GM12878 (cell line): ENCODE measurements around the gene ARL2. TPM values are rescaled to one million over a fixed set of nuclear protein-coding genes. Genes with fewer than 3 reads are reported as not detected.

Experiments used
- ATF3 ChIP-seq: IDR thresholded peaks from 2 replicates; pipeline ENCODE4 v1.6.1; 2011; ENCODE audit warnings: low read depth, mild to moderate bottlenecking, low read length, moderate library complexity, borderline replicate concordance; ENCODE audit errors: extremely low read depth
- ATF7 ChIP-seq: fragments of 450-650 bp; IDR thresholded peaks from 2 replicates; pipeline ENCODE4 v1.6.1; 2016; ENCODE audit warnings: low read depth, mild to moderate bottlenecking
- BHLHE40 ChIP-seq, 2 experiments: fragments of 450-650 bp in 1 of 2; IDR thresholded peaks; 2 replicates each; pipeline ENCODE4 v1.6.1; 2011 to 2017; ENCODE audit warnings: low read depth in 2 of 2, borderline replicate concordance in 1 of 2, improper control_type of control experiment in 1 of 2, low read length in 1 of 2, mild to moderate bottlenecking in 1 of 2
- ESRRA ChIP-seq: IDR thresholded peaks from 2 replicates; pipeline ENCODE4 v1.6.1; 2012; ENCODE audit warnings: mild to moderate bottlenecking, low read length, improper control_type of control experiment
- FOS ChIP-seq: IDR thresholded peaks from 3 replicates; pipeline ENCODE4 v1.6.1; 2011; ENCODE audit warnings: borderline replicate concordance; ENCODE audit not compliant: insufficient read length; ENCODE audit errors: extremely low read depth
- FOXM1 ChIP-seq: IDR thresholded peaks from 2 replicates; pipeline ENCODE4 v1.6.1; 2012; ENCODE audit warnings: low read depth, mild to moderate bottlenecking, inconsistent platforms, low read length, moderate library complexity
- GABPA ChIP-seq: IDR thresholded peaks from 2 replicates; pipeline ENCODE4 v1.6.1; 2014; ENCODE audit warnings: antibody characterized with exemption, low read depth, mild to moderate bottlenecking, inconsistent platforms
- GATAD2B ChIP-seq: fragments of 450-650 bp; conservative IDR thresholded peaks from 2 replicates; pipeline ENCODE4 v1.6.1; 2017; ENCODE audit warnings: low read depth, mild to moderate bottlenecking, moderate library complexity
- IKZF1 ChIP-seq: fragments of 450-650 bp; conservative IDR thresholded peaks from 2 replicates; pipeline ENCODE4 v1.6.1; 2017; ENCODE audit warnings: antibody characterized with exemption, mild to moderate bottlenecking
- IRF4 ChIP-seq: IDR thresholded peaks from 2 replicates; pipeline ENCODE4 v1.6.1; 2011; ENCODE audit warnings: low read depth, low read length
- IRF5 ChIP-seq: fragments of 450-650 bp; IDR thresholded peaks from 2 replicates; pipeline ENCODE4 v1.6.1; 2017; ENCODE audit warnings: borderline replicate concordance
- KAT2A ChIP-seq: conservative IDR thresholded peaks from 2 replicates; pipeline ENCODE4 v1.6.1; 2011; ENCODE audit warnings: low read depth, low read length; ENCODE audit not compliant: control insufficient read depth
- MEF2A ChIP-seq: IDR thresholded peaks from 2 replicates; pipeline ENCODE4 v1.6.1; 2011; ENCODE audit warnings: low read depth, mild to moderate bottlenecking, low read length, moderate library complexity; ENCODE audit not compliant: insufficient read depth
- MYC ChIP-seq: IDR thresholded peaks from 2 replicates; pipeline ENCODE4 v1.6.1; 2011; ENCODE audit warnings: mild to moderate bottlenecking, low read length, moderate library complexity, inconsistent platforms; ENCODE audit not compliant: insufficient read depth, insufficient replicate concordance, insufficient read length, severe bottlenecking
- NFYB ChIP-seq: IDR thresholded peaks from 2 replicates; pipeline ENCODE4 v1.6.1; 2011; ENCODE audit warnings: low read depth, mild to moderate bottlenecking, low read length, improper control_type of control experiment, moderate library complexity; ENCODE audit not compliant: insufficient read depth
- NR2F1 ChIP-seq: fragments of 450-650 bp; conservative IDR thresholded peaks from 2 replicates; pipeline ENCODE4 v1.6.1; 2017; ENCODE audit warnings: mild to moderate bottlenecking
- PKNOX1 ChIP-seq: fragments of 450-650 bp; IDR thresholded peaks from 2 replicates; pipeline ENCODE4 v1.6.1; 2016; ENCODE audit warnings: mild to moderate bottlenecking
- POLR2AphosphoS2 ChIP-seq: IDR thresholded peaks from 2 replicates; pipeline ENCODE4 v1.6.1; 2011; ENCODE audit warnings: low read depth, mild to moderate bottlenecking, low read length, improper control_type of control experiment, moderate library complexity
- POU2F2 ChIP-seq: IDR thresholded peaks from 3 replicates; pipeline ENCODE4 v1.6.1; 2011; ENCODE audit warnings: low read depth, mild to moderate bottlenecking, low read length, borderline replicate concordance
- RAD51 ChIP-seq: fragments of 450-650 bp; IDR thresholded peaks from 2 replicates; pipeline ENCODE4 v1.6.1; 2016; ENCODE audit warnings: moderate library complexity, mild to moderate bottlenecking, inconsistent platforms
- RBBP5 ChIP-seq: fragments of 200-600 bp; sonication (generic); conservative IDR thresholded peaks from 2 replicates; pipeline ENCODE4 v1.6.1; 2016
- SIN3A ChIP-seq: IDR thresholded peaks from 2 replicates; pipeline ENCODE4 v1.6.1; 2012; ENCODE audit warnings: low read depth, low read length, improper control_type of control experiment
- TAF1 ChIP-seq: IDR thresholded peaks from 2 replicates; pipeline ENCODE4 v1.6.1; 2011; ENCODE audit warnings: mild to moderate bottlenecking, low read depth, low read length, borderline replicate concordance
- TCF7 ChIP-seq: IDR thresholded peaks from 2 replicates; pipeline ENCODE4 v1.6.1; 2014; ENCODE audit warnings: antibody characterized with exemption, borderline replicate concordance
- ZBED1 ChIP-seq: IDR thresholded peaks from 2 replicates; pipeline ENCODE4 v1.6.1; 2016; ENCODE audit warnings: borderline replicate concordance
- polyA plus RNA-seq, 11 experiments: library from polyadenylated mRNA; depleted of rRNA in 4 of 11; unstranded in 6 of 11; stranded (reverse) in 5 of 11; fragments of >200 nt; fragmentation: Nextera tagmentation in 4 of 11; fragmentation: Illumina TruSeq in 1 of 11; extraction: Ambion mirVana in 4 of 11; extraction: Trizol in 1 of 11; gene quantifications; 1 replicate in 1 of 11; 2 replicates in 10 of 11; pipeline versions ENCODE4 v1.2.1 to v1.2.3, GENCODE V29; 2011 to 2016; ENCODE audit warnings: inconsistent platforms in 2 of 11, missing spikeins in 2 of 11, low read depth in 1 of 11
- total RNA-seq, 4 experiments: library from RNA; depleted of rRNA in 3 of 4; stranded (reverse); fragments of >200 nt in 3 of 4; fragmentation: Illumina TruSeq in 1 of 4; extraction: Trizol in 1 of 4; gene quantifications; 2 replicates each; pipeline versions ENCODE4 v1.2.1 to v1.2.3, GENCODE V29; 2013 to 2021

Gene ARL2
- total and polyA plus RNA-seq, 10 of the 15 experiments (the other 5 are each of a cell fraction or from before 2014, with no cell fraction given), result 4.1 to 138 (median 73.4) TPM

GRCh38 chr11:65013888-65014725 is at the start of gene ARL2 (continued):
- peak; percentile 70 for TF ChIP-seq NR2F1
- TF ChIP-seq KAT2A, result no peak
- peak; percentile 44 for TF ChIP-seq SIN3A
- peak; percentile 89; the same call in 1 of the 2 replicates for TF ChIP-seq ATF3
- peak; percentile 52; the same call in 1 of the 2 replicates for TF ChIP-seq PKNOX1
- 0 out of 2 replicates have a peak, but pooled peaks have one; percentile 2 for TF ChIP-seq MEF2A
- TF ChIP-seq POLR2AphosphoS2, result peak; percentile 36; the same call in 1 of the 2 replicates
- no peak for TF ChIP-seq IRF4
- peak; percentile 49 for TF ChIP-seq MYC
- TF ChIP-seq POU2F2, result no peak
- TF ChIP-seq TCF7, result no peak
- TF ChIP-seq ESRRA, result no peak
- TF ChIP-seq IKZF1, result peak; percentile 94
- no peak for TF ChIP-seq ZBED1
- peak; percentile 83; the same call in 1 of the 2 replicates for TF ChIP-seq NFYB
- no peak for TF ChIP-seq IRF5
- no peak for TF ChIP-seq FOS
- peak; percentile 92 for TF ChIP-seq RAD51
- TF ChIP-seq TAF1, result 0 out of 2 replicates have a peak, but pooled peaks have one; percentile 44
- peak; percentile 93; the same call in 1 of the 2 replicates for TF ChIP-seq GATAD2B
- peak; percentile 58; the same call in 1 of the 2 replicates for TF ChIP-seq ATF7
- no peak for TF ChIP-seq GABPA
- no peak for TF ChIP-seq RBBP5
- TF ChIP-seq BHLHE40 (IDR thresholded peaks at IDR 0.05; ENCODE audit: borderline replicate concordance in 1 of 2, low read depth in 2 of 2, low read length in 1 of 2), result peak; percentile 99
- no peak; the same call in 1 of the 2 replicates for TF ChIP-seq FOXM1
